A673 (cell line): ENCODE data around the gene SUFU. TPM values are rescaled to one million over a fixed set of nuclear protein-coding genes. Genes with fewer than 3 reads are reported as not detected.

Source experiments
- BruUV-seq: library from RNA; stranded (reverse); fragments of 400-500 nt; replicated peaks from 2 replicates; lab custom pipeline; 2021; lab: Mats Ljungman, UMichigan
- CTCF ChIA-PET: fragments of 300-600 bp; sonication (Branson Sonifier 250); formaldehyde crosslinking; loops from one replicate; lab custom pipeline; 2022; ENCODE audit warnings: antibody characterized with exemption; lab: Charles Lee
- POLR2A ChIA-PET: fragments of 300-600 bp; sonication (Branson Sonifier 250); formaldehyde crosslinking; loops from one replicate; lab custom pipeline; 2022; ENCODE audit warnings: antibody characterized with exemption; ENCODE audit not compliant: low non-redundant PET; lab: Charles Lee
- DNase-seq: peaks from one replicate; pipeline ENCODE4 v3.0.0-alpha.2; 2015; ENCODE audit warnings: low spot score
- H3K27ac ChIP-seq: fragments of 200-600 bp; sonication (generic); 2 replicates; pipeline ENCODE4 v1.5.1; 2016; ENCODE audit warnings: mixed run types, low read depth, mild to moderate bottlenecking, mixed read lengths, antibody characterized with exemption, low read length; ENCODE audit not compliant: poor library complexity, severe bottlenecking
- H3K27me3 ChIP-seq: fragments of 200-600 bp; sonication (generic); replicated peaks from 2 replicates; pipeline ENCODE4 v1.6.1; 2017; ENCODE audit warnings: mixed run types, low read depth, mild to moderate bottlenecking, mixed read lengths, antibody characterized with exemption, low read length; ENCODE audit not compliant: insufficient read depth, poor library complexity
- H3K36me3 ChIP-seq: fragments of 200-600 bp; sonication (generic); 2 replicates; pipeline ENCODE4 v1.6.1; 2016; ENCODE audit warnings: mixed run types, mild to moderate bottlenecking, mixed read lengths, antibody characterized with exemption, low read length; ENCODE audit not compliant: insufficient read depth, poor library complexity, severe bottlenecking
- H3K4me1 ChIP-seq: fragments of 200-600 bp; sonication (generic); 2 replicates; pipeline ENCODE4 v1.6.1; 2017; ENCODE audit warnings: mixed run types, mild to moderate bottlenecking, mixed read lengths, antibody characterized with exemption, low read length; ENCODE audit not compliant: insufficient read depth, poor library complexity, severe bottlenecking
- H3K4me3 ChIP-seq: fragments of 200-600 bp; sonication (generic); 2 replicates; pipeline ENCODE4 v1.5.1; 2016; ENCODE audit warnings: low read depth, mixed run types, mild to moderate bottlenecking, mixed read lengths, low read length; ENCODE audit not compliant: poor library complexity, severe bottlenecking
- H3K9me3 ChIP-seq: fragments of 200-600 bp; sonication (generic); 2 replicates; pipeline ENCODE4 v1.6.1; 2016; ENCODE audit warnings: mixed run types, low read depth, mild to moderate bottlenecking, mixed read lengths, antibody characterized with exemption, low read length; ENCODE audit not compliant: poor library complexity, severe bottlenecking
- EZH2 ChIP-seq: fragments of 200-600 bp; sonication (generic); IDR thresholded peaks from 2 replicates; pipeline ENCODE4 v1.6.1; 2017; ENCODE audit warnings: borderline replicate concordance, low read depth, mild to moderate bottlenecking, mixed read lengths, antibody characterized with exemption, low read length; ENCODE audit not compliant: poor library complexity, severe bottlenecking
- intact Hi-C: fragments of 100-400 bp; cut with micrococcal nuclease; formaldehyde crosslinking; loops from one replicate; pipeline ENCODE4 v1.10.0; 2022; ENCODE audit not compliant: unreplicated experiment
- total RNA-seq: library from RNA; stranded (reverse); gene quantifications from 2 replicates; pipeline ENCODE4 v1.2.3, GENCODE V29; 2021
- TF ChIP-seq, protein P1 (sequence below): fragments of 300-800, 200-600 bp; sonication (generic); conservative IDR thresholded peaks from 2 replicates; pipeline ENCODE4 v1.5.1; 2017; ENCODE audit warnings: low read depth, mild to moderate bottlenecking, antibody characterized with exemption, low read length, moderate library complexity, mixed read lengths

Gene SUFU
- total RNA-seq, 1 experiment from 2014 or later = 20.5 TPM

GRCh38 chr10:102602272-102603045, 98.7 kb downstream of the SUFU start:
- Histone ChIP-seq H3K4me1 (no peaks in the 10 kb centered on the region), H3K36me3 (peaks cover 4% of the 10 kb centered on the region), H3K27me3 (no peaks in the 10 kb centered on the region), H3K9me3 (no peaks in the 10 kb centered on the region), H3K4me3 (no peak overlapping the region), H3K27ac (no peak overlapping the region)
- TF ChIP-seq, protein P1, sequence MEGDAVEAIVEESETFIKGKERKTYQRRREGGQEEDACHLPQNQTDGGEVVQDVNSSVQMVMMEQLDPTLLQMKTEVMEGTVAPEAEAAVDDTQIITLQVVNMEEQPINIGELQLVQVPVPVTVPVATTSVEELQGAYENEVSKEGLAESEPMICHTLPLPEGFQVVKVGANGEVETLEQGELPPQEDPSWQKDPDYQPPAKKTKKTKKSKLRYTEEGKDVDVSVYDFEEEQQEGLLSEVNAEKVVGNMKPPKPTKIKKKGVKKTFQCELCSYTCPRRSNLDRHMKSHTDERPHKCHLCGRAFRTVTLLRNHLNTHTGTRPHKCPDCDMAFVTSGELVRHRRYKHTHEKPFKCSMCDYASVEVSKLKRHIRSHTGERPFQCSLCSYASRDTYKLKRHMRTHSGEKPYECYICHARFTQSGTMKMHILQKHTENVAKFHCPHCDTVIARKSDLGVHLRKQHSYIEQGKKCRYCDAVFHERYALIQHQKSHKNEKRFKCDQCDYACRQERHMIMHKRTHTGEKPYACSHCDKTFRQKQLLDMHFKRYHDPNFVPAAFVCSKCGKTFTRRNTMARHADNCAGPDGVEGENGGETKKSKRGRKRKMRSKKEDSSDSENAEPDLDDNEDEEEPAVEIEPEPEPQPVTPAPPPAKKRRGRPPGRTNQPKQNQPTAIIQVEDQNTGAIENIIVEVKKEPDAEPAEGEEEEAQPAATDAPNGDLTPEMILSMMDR = no peak
- no peak for TF ChIP-seq EZH2
- ChIA-PET CTCF (interaction anchor here (1.1 kb wide), 1 partner anchor 13 kb away, joined by 3 read pairs; no protein-coding TSS in a partner anchor), POLR2A (no interaction called here)
- no TSS peak for BruUV-seq
- DNase-seq = no peak
- intact Hi-C loops = no loop called here

- POLR2A ChIA-PET = no interaction called here
- no peak overlapping the region for H3K27ac ChIP-seq
These were observed 100.2 kb downstream of the SUFU start for GRCh38 chr10:102603946-102604345.

DNA sequence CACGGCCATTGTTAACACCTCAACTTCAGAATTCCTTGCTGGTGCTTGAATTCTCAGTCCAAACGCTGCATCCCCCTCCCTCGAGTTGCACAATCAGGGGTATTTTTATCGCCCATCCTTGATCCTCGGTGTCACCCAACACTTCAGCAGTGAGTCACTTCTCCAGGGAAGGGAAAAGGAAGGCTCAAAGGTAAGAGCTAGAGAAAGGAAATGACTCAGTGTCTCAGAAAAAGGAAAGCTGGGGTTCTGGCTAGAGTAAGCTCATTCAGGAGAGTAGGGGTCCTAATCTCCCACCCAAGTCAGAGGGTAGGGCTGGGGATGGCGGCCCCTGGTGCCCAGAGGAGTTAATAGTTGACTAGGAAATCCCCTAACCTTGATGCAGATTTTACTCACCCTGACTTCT, 100.7 kb downstream of the SUFU start:
- peaks cover 4% of the 10 kb centered on the region for H3K36me3 ChIP-seq
- H3K27ac ChIP-seq = no peak overlapping the region
- CTCF ChIA-PET = no interaction called here
- intact Hi-C loops = no loop called here
- peak; percentile 28 for DNase-seq
- no peaks in the 10 kb centered on the region for H3K9me3 ChIP-seq
- no peak overlapping the region for H3K4me3 ChIP-seq
- TF ChIP-seq, protein P1 = no peak
- no peak for TF ChIP-seq EZH2
- POLR2A ChIA-PET = interaction anchor here (0.6 kb wide), 1 partner anchor 12 kb away, joined by 3 read pairs; no protein-coding TSS in a partner anchor
- no peaks in the 10 kb centered on the region for H3K4me1 ChIP-seq
- H3K27me3 ChIP-seq = no peaks in the 10 kb centered on the region
- BruUV-seq = no TSS peak

More at GRCh38 chr10:102603946-102604345, 100.2 kb downstream of the SUFU start:
- DNase-seq = no peak
- Histone ChIP-seq H3K9me3 (no peaks in the 10 kb centered on the region), H3K4me1 (no peaks in the 10 kb centered on the region), H3K36me3 (peaks cover 4% of the 10 kb centered on the region), H3K4me3 (no peak overlapping the region), H3K27me3 (no peaks in the 10 kb centered on the region)
- TF ChIP-seq, protein P1 = no peak
- TF ChIP-seq EZH2 = no peak
- CTCF ChIA-PET = no interaction called here
- intact Hi-C loops = no loop called here
- no TSS peak for BruUV-seq
